Uterus (tissue), 4 donors: ENCODE measurements around the gene TAF11L10. TPM values are rescaled to one million over a fixed set of nuclear protein-coding genes. Genes with fewer than 3 reads are reported as not detected.
"Not testable (repeated sequence)": the region's sequence is repeated elsewhere in the genome, so short reads cannot be mapped to it uniquely, and the experiment has no call there.

Experiments used
- DNase-seq, 2 donors: peaks; one replicate each; pipeline ENCODE4 v3.0.0-alpha.2; 2019 to 2020
- H3K27ac ChIP-seq, 2 donors: fragments of 200-600 bp; sonication (generic); 1 replicate in 1 of 2; 2 replicates in 1 of 2; pipeline ENCODE4 v1.5.1; 2016 to 2018
- H3K27me3 ChIP-seq, 2 donors: fragments of 200-600 bp; sonication (generic); one replicate each; pipeline ENCODE4 v1.5.1; 2018 to 2019; ENCODE audit warnings: control low read depth in 1 of 2
- H3K36me3 ChIP-seq, 2 donors: fragments of 200-600 bp; sonication (generic); one replicate each; pipeline ENCODE4 v1.5.1; 2019; ENCODE audit warnings: control low read depth in 1 of 2
- H3K4me1 ChIP-seq, 2 donors: fragments of 200-600 bp; sonication (generic); one replicate each; pipeline ENCODE4 v1.5.1; 2018 to 2019; ENCODE audit warnings: control low read depth in 1 of 2
- H3K4me3 ChIP-seq, 2 donors: fragments of 200-600 bp; sonication (generic); 1 replicate in 1 of 2; 2 replicates in 1 of 2; pipeline ENCODE4 v1.5.1; 2018 to 2019; ENCODE audit warnings: mild to moderate bottlenecking in 1 of 2
- H3K9me3 ChIP-seq, 2 donors: fragments of 200-600 bp; sonication (generic); one replicate each; pipeline ENCODE4 v1.5.1; 2019; ENCODE audit warnings: control low read depth in 1 of 2
- CTCF ChIP-seq, 4 experiments: fragments of 200-600 bp in 2 of 4; fragments of 450-650 bp in 2 of 4; sonication (generic) in 2 of 4; IDR thresholded peaks; one replicate each; pipeline ENCODE4 v1.5.1; 2016 to 2019; ENCODE audit warnings: antibody characterized with exemption in 4 of 4, mild to moderate bottlenecking in 2 of 4, moderate library complexity in 1 of 4
- POLR2A ChIP-seq, 2 donors: fragments of 450-650 bp; IDR thresholded peaks; one replicate each; pipeline ENCODE4 v1.6.1; 2016; ENCODE audit warnings: antibody characterized with exemption in 2 of 2, mild to moderate bottlenecking in 1 of 2, moderate library complexity in 1 of 2
- intact Hi-C: fragments of 100-400 bp; cut with DNase I; formaldehyde crosslinking; loops from one replicate; pipeline ENCODE4 v1.15.1; 2023; ENCODE audit warnings: low total_unique reads
- total RNA-seq, 4 donors: library from RNA; depleted of rRNA in 3 of 4; stranded (reverse); fragments of >200 nt in 3 of 4; gene quantifications; one replicate each; pipeline versions ENCODE4 v1.1.0 to v1.2.4, GENCODE V29; 2014 to 2023
- donor health status: DM: yes; HTN: yes; CAD: no.

Gene TAF11L10
- not detected for total RNA-seq

- H3K36me3 ChIP-seq, H3K4me1 ChIP-seq, H3K4me3 ChIP-seq, DNase-seq, H3K27me3 ChIP-seq, H3K9me3 ChIP-seq, H3K27ac ChIP-seq, intact Hi-C loops: not testable (repeated sequence)
These were observed at the start of gene TAF11L10 for GRCh38 chr5:17597728-17598127. TAF11L10 (minus strand) TSS chr5:17597828.

- no peak within 1 kb of the TSS for H3K27ac ChIP-seq
- intact Hi-C loops = no loop called here
- no peaks in the 10 kb centered on the region for H3K4me1 ChIP-seq
- no peak for DNase-seq
- H3K36me3 ChIP-seq = no peaks in the 10 kb centered on the region
- TF ChIP-seq CTCF (IDR thresholded peaks at IDR 0.05) (no peak), POLR2A (IDR thresholded peaks at IDR 0.05) (no peak)
- no peaks in the 10 kb centered on the region for H3K27me3 ChIP-seq
- no peak within 1 kb of the TSS for H3K4me3 ChIP-seq
- H3K9me3 ChIP-seq = no peaks in the 10 kb centered on the region
These were observed 36.5 kb upstream of the TAF11L10 start, which contains the start of gene TAF11L14 for GRCh38 chr5:17634160-17634559. TAF11L14 (plus strand) TSS chr5:17634460.

- H3K4me3 ChIP-seq, H3K36me3 ChIP-seq, DNase-seq, H3K9me3 ChIP-seq, H3K27ac ChIP-seq, H3K4me1 ChIP-seq, H3K27me3 ChIP-seq, intact Hi-C loops: not testable (repeated sequence)
These were observed 34.2 kb upstream of the TAF11L10 start, which contains the start of gene TAF11L13 for GRCh38 chr5:17631788-17632187. TAF11L13 (plus strand) TSS chr5:17632088.

GRCh38 chr5:17625686-17626085 lies 28.1 kb upstream of the TAF11L10 start:
- H3K9me3 ChIP-seq = no peaks in the 10 kb centered on the region
- no peaks in the 10 kb centered on the region for H3K4me1 ChIP-seq
- H3K4me3 ChIP-seq = no peak overlapping the region
- H3K27me3 ChIP-seq = no peaks in the 10 kb centered on the region
- no peaks in the 10 kb centered on the region for H3K36me3 ChIP-seq
- DNase-seq = no peak
- intact Hi-C loops = no loop called here
- no peak for TF ChIP-seq CTCF (IDR thresholded peaks at IDR 0.05)
- TF ChIP-seq POLR2A (IDR thresholded peaks at IDR 0.05) = no peak
- no peak overlapping the region for H3K27ac ChIP-seq

- no peak overlapping the region for H3K27ac ChIP-seq
- no peak for DNase-seq
- H3K27me3 ChIP-seq = no peaks in the 10 kb centered on the region
- H3K4me3 ChIP-seq = no peak overlapping the region
- intact Hi-C loops = no loop called here
- no peaks in the 10 kb centered on the region for H3K36me3 ChIP-seq
- TF ChIP-seq CTCF (IDR thresholded peaks at IDR 0.05) (no peak), POLR2A (IDR thresholded peaks at IDR 0.05) (no peak)
- H3K4me1 ChIP-seq = no peaks in the 10 kb centered on the region
- H3K9me3 ChIP-seq = no peaks in the 10 kb centered on the region
These were observed 23.0 kb upstream of the TAF11L10 start for GRCh38 chr5:17620627-17621026.

- Histone ChIP-seq H3K27me3 (no peaks in the 10 kb centered on the region), H3K27ac (no peak overlapping the region), H3K4me3 (no peak overlapping the region), H3K4me1 (no peaks in the 10 kb centered on the region), H3K9me3 (no peaks in the 10 kb centered on the region), H3K36me3 (no peaks in the 10 kb centered on the region)
- no peak for DNase-seq
- TF ChIP-seq CTCF (IDR thresholded peaks at IDR 0.05) = no peak
- TF ChIP-seq POLR2A (IDR thresholded peaks at IDR 0.05) = no peak
- intact Hi-C loops = no loop called here
These were observed 21.7 kb upstream of the TAF11L10 start for GRCh38 chr5:17619354-17619753.
